Natural killer cell (primary cell): ENCODE data around the gene USP6NL. TPM values are rescaled to one million over a fixed set of nuclear protein-coding genes. Genes with fewer than 3 reads are reported as not detected.

Experiments used
- ATAC-seq, 3 donors: fragments of 150-1000 bp in 2 of 3; fragments of 200-7000 bp in 1 of 3; cut with Tn5 transposase; 1 replicate in 1 of 3; 2 replicates in 2 of 3; pipeline ENCODE4 v1.10.0; 2021; ENCODE audit warnings: mild to moderate bottlenecking in 2 of 3, moderate library complexity in 2 of 3
- DNase-seq, 2 donors: peaks; one replicate each; pipeline versions ENCODE4 v3.0.0 to v3.0.0-alpha.2; 2013 to 2021; ENCODE audit warnings: mixed read lengths in 1 of 2
- H3K27ac ChIP-seq: one replicate; pipeline ENCODE4 v1.5.1; 2013; ENCODE audit warnings: mild to moderate bottlenecking, low read length
- H3K27me3 ChIP-seq: one replicate; pipeline ENCODE4 v1.6.1; 2013; ENCODE audit warnings: low read length; ENCODE audit not compliant: control insufficient read depth, insufficient read depth
- H3K36me3 ChIP-seq: one replicate; pipeline ENCODE4 v1.6.1; 2013; ENCODE audit warnings: low read length; ENCODE audit not compliant: control insufficient read depth, insufficient read depth
- H3K4me1 ChIP-seq: one replicate; pipeline ENCODE4 v1.6.1; 2013; ENCODE audit warnings: low read length; ENCODE audit not compliant: control insufficient read depth, insufficient read depth
- H3K4me3 ChIP-seq: one replicate; pipeline ENCODE4 v1.5.1; 2013; ENCODE audit warnings: low read length
- H3K9me3 ChIP-seq: one replicate; pipeline ENCODE4 v1.6.1; 2013; ENCODE audit warnings: low read length; ENCODE audit not compliant: control insufficient read depth, insufficient read depth
- H3K27ac Mint-ChIP-seq, 2 donors: one replicate each; pipeline ENCODE4 v1.8.0; 2022; ENCODE audit warnings: mild to moderate bottlenecking in 2 of 2, mixed read lengths in 2 of 2, moderate library complexity in 1 of 2
- H3K27me3 Mint-ChIP-seq, 2 donors: one replicate each; pipeline ENCODE4 v1.8.0; 2022; ENCODE audit warnings: low read depth in 2 of 2, mixed read lengths in 2 of 2
- H3K36me3 Mint-ChIP-seq: one replicate; pipeline ENCODE4 v1.8.0; 2022; ENCODE audit warnings: mixed read lengths
- H3K4me1 Mint-ChIP-seq, 2 donors: one replicate each; pipeline ENCODE4 v1.8.0; 2022; ENCODE audit warnings: mixed read lengths in 2 of 2
- H3K4me3 Mint-ChIP-seq: one replicate; pipeline ENCODE4 v1.8.0; 2022; ENCODE audit warnings: mild to moderate bottlenecking, moderate library complexity, mixed read lengths
- H3K9me3 Mint-ChIP-seq, 2 donors: one replicate each; pipeline ENCODE4 v1.8.0; 2022; ENCODE audit warnings: mixed read lengths in 2 of 2
- CTCF ChIP-seq: fragments of 200-600 bp; IDR thresholded peaks from one replicate; pipeline ENCODE4 v1.8.0; 2022; ENCODE audit warnings: antibody characterized with exemption
- whole genome bisulfite sequencing: methylation state at CpG from one replicate; pipeline ENCODE4 v1.1.7; 2013; ENCODE audit warnings: missing lambda C conversion rate; ENCODE audit not compliant: insufficient coverage; 5-methylcytosine and 5-hydroxymethylcytosine counted together
- intact Hi-C: fragments of 100-400 bp; cut with micrococcal nuclease; formaldehyde crosslinking; loops from one replicate; pipeline ENCODE4 v1.14.2; 2022
- total RNA-seq, 4 donors: library from RNA; stranded (reverse); fragments of 120-200 nt in 1 of 4; gene quantifications; one replicate each; pipeline versions ENCODE4 v1.2.3 to v1.2.4, GENCODE V29; 2013 to 2022

The USP6NL gene
- total RNA-seq, 3 donors from 2014 or later (not counting 1 experiment from before 2014, with no cell fraction given): 2.3 to 3.7 (median 2.5) TPM

GRCh38 chr10:11510281-11510680 is 101.2 kb downstream of the USP6NL start:
- H3K4me1 ChIP-seq: no peaks in the 10 kb centered on the region

GRCh38 chr10:11509036-11509435 is 102.4 kb downstream of the USP6NL start:
- Histone ChIP-seq H3K9me3 (no peaks in the 10 kb centered on the region), H3K4me1 (no peaks in the 10 kb centered on the region), H3K4me3 (no peak overlapping the region), H3K27me3 (no peaks in the 10 kb centered on the region), H3K27ac (no peak overlapping the region), H3K36me3 (no peaks in the 10 kb centered on the region)
- Mint-ChIP-seq H3K36me3 (no peaks in the 10 kb centered on the region), H3K27me3 (peaks cover 0 to 5% of the 10 kb centered on the region in 2 donors), H3K27ac (no peak overlapping the region), H3K4me3 (no peak overlapping the region), H3K9me3 (no peaks in the 10 kb centered on the region), H3K4me1 (no peaks in the 10 kb centered on the region)
- no peak for TF ChIP-seq CTCF
- no peak for DNase-seq
- ATAC-seq: no peak
- intact Hi-C loops: no loop called here
- 92% methylated on average over 5 of the region's 5 CpGs for WGBS

More at GRCh38 chr10:11510281-11510680, 101.2 kb downstream of the USP6NL start:
- Mint-ChIP-seq H3K4me1 (no peaks in the 10 kb centered on the region), H3K36me3 (no peaks in the 10 kb centered on the region), H3K4me3 (no peak overlapping the region), H3K27me3 (no peaks in the 10 kb centered on the region), H3K27ac (no peak overlapping the region), H3K9me3 (no peaks in the 10 kb centered on the region)
- intact Hi-C loops: no loop called here
- no peak for TF ChIP-seq CTCF
- ATAC-seq (no peak), DNase-seq (no peak)
- 99% methylated on average over 5 of the region's 5 CpGs for WGBS
- Histone ChIP-seq H3K36me3 (no peaks in the 10 kb centered on the region), H3K27me3 (no peaks in the 10 kb centered on the region), H3K4me3 (no peak overlapping the region), H3K9me3 (no peaks in the 10 kb centered on the region), H3K27ac (no peak overlapping the region)

GRCh38 chr10:11506247-11506789 is 105.1 kb downstream of the USP6NL start:
- no peak overlapping the region for H3K27ac ChIP-seq
- TF ChIP-seq CTCF: no peak
- H3K4me3 Mint-ChIP-seq: no peak overlapping the region
- peaks cover 0 to 8% of the 10 kb centered on the region in 2 donors for H3K27me3 Mint-ChIP-seq
- H3K4me1 Mint-ChIP-seq: no peaks in the 10 kb centered on the region
- H3K9me3 Mint-ChIP-seq: no peaks in the 10 kb centered on the region
- H3K4me1 ChIP-seq: no peaks in the 10 kb centered on the region
- no peaks in the 10 kb centered on the region for H3K27me3 ChIP-seq
- no peak overlapping the region for H3K27ac Mint-ChIP-seq
- no peak for DNase-seq
- H3K4me3 ChIP-seq: no peak overlapping the region
- ATAC-seq: no peak
- no peaks in the 10 kb centered on the region for H3K36me3 Mint-ChIP-seq
- WGBS: 82% methylated on average over 3 of the region's 3 CpGs
- H3K9me3 ChIP-seq: no peaks in the 10 kb centered on the region
- intact Hi-C loops: no loop called here
- no peaks in the 10 kb centered on the region for H3K36me3 ChIP-seq

- Mint-ChIP-seq H3K27me3 (peaks cover 0 to 8% of the 10 kb centered on the region in 2 donors), H3K36me3 (no peaks in the 10 kb centered on the region), H3K9me3 (no peaks in the 10 kb centered on the region), H3K27ac (no peak overlapping the region), H3K4me3 (no peak overlapping the region), H3K4me1 (no peaks in the 10 kb centered on the region)
- H3K27me3 ChIP-seq: no peaks in the 10 kb centered on the region
- no peak overlapping the region for H3K4me3 ChIP-seq
- 69% methylated on average over 3 of the region's 3 CpGs for WGBS
- no peaks in the 10 kb centered on the region for H3K36me3 ChIP-seq
- ATAC-seq (no peak), DNase-seq (no peak)
- no peak overlapping the region for H3K27ac ChIP-seq
- no peak for TF ChIP-seq CTCF
- H3K9me3 ChIP-seq: no peaks in the 10 kb centered on the region
- H3K4me1 ChIP-seq: no peaks in the 10 kb centered on the region
- intact Hi-C loops: no loop called here
Measured at GRCh38 chr10:11505639-11506038, 105.8 kb downstream of the USP6NL start.
